T-helper 2 cell treated with Interferon-gamma antibody and Interleukin-4, amounts not matched to agents 5 μg/mL and 100 μg/mL, for 36 hours (primary cell): ENCODE results near the gene SVOPL.
"Not testable (repeated sequence)": the region's sequence is repeated elsewhere in the genome, so short reads cannot be mapped to it uniquely, and the experiment has no call there.

Experiments
- DNase-seq: peaks from one replicate; pipeline ENCODE4 v3.0.0; 2021; ENCODE audit warnings: low spot score
- H3K27ac Mint-ChIP-seq: one replicate; pipeline ENCODE4 v1.8.0; 2021; ENCODE audit warnings: mild to moderate bottlenecking, mixed read lengths
- H3K27me3 Mint-ChIP-seq: one replicate; pipeline ENCODE4 v1.8.0; 2021; ENCODE audit warnings: low read depth, mixed read lengths
- H3K36me3 Mint-ChIP-seq: one replicate; pipeline ENCODE4 v1.8.0; 2021; ENCODE audit warnings: low read depth, mixed read lengths
- H3K4me1 Mint-ChIP-seq: one replicate; pipeline ENCODE4 v1.8.0; 2021; ENCODE audit warnings: low read depth, mixed read lengths
- H3K4me3 Mint-ChIP-seq: one replicate; pipeline ENCODE4 v1.8.0; 2022; ENCODE audit warnings: mild to moderate bottlenecking, moderate library complexity, mixed read lengths
- H3K9me3 Mint-ChIP-seq: one replicate; pipeline ENCODE4 v1.8.0; 2021; ENCODE audit warnings: mixed read lengths

SVOPL gene

GRCh38 chr7:138691178-138691577 lies 10.0 kb downstream of the SVOPL start:
- no peak overlapping the region for H3K4me3 Mint-ChIP-seq
- no peak overlapping the region for H3K27ac Mint-ChIP-seq
- peaks cover 8% of the 10 kb centered on the region for H3K27me3 Mint-ChIP-seq
- no peaks in the 10 kb centered on the region for H3K36me3 Mint-ChIP-seq
- H3K4me1 Mint-ChIP-seq, result no peaks in the 10 kb centered on the region
- DNase-seq, result no peak
- peaks cover 6% of the 10 kb centered on the region for H3K9me3 Mint-ChIP-seq

GRCh38 chr7:138690495-138690894 lies 10.7 kb downstream of the SVOPL start:
- Mint-ChIP-seq H3K36me3 (no peaks in the 10 kb centered on the region), H3K4me1 (no peaks in the 10 kb centered on the region), H3K4me3 (no peak overlapping the region), H3K27me3 (peaks cover 8% of the 10 kb centered on the region), H3K27ac (no peak overlapping the region), H3K9me3 (peaks cover 6% of the 10 kb centered on the region)
- no peak for DNase-seq

GRCh38 chr7:138688037-138688436 lies 13.1 kb downstream of the SVOPL start:
- not testable (repeated sequence) for H3K27me3 Mint-ChIP-seq, H3K27ac Mint-ChIP-seq, H3K4me3 Mint-ChIP-seq, DNase-seq, H3K9me3 Mint-ChIP-seq, H3K36me3 Mint-ChIP-seq, H3K4me1 Mint-ChIP-seq

- H3K36me3 Mint-ChIP-seq, result no peaks in the 10 kb centered on the region
- no peak overlapping the region for H3K27ac Mint-ChIP-seq
- H3K9me3 Mint-ChIP-seq, result peaks cover 6% of the 10 kb centered on the region
- H3K27me3 Mint-ChIP-seq, result peaks cover 6% of the 10 kb centered on the region
- no peak overlapping the region for H3K4me3 Mint-ChIP-seq
- no peak for DNase-seq
- H3K4me1 Mint-ChIP-seq, result peaks cover 3% of the 10 kb centered on the region
Observed at GRCh38 chr7:138684340-138684739, 16.8 kb downstream of the SVOPL start.

- H3K4me3 Mint-ChIP-seq, result no peak overlapping the region
- no peaks in the 10 kb centered on the region for H3K9me3 Mint-ChIP-seq
- no peak for DNase-seq
- no peak overlapping the region for H3K27ac Mint-ChIP-seq
- H3K36me3 Mint-ChIP-seq, result no peaks in the 10 kb centered on the region
- peaks cover 6% of the 10 kb centered on the region for H3K27me3 Mint-ChIP-seq
- peaks cover 3% of the 10 kb centered on the region for H3K4me1 Mint-ChIP-seq
Observed at GRCh38 chr7:138679793-138680192, 21.4 kb downstream of the SVOPL start.

- peaks cover 8% of the 10 kb centered on the region for H3K27me3 Mint-ChIP-seq
- DNase-seq, result no peak
- no peak overlapping the region for H3K4me3 Mint-ChIP-seq
- peaks cover 30% of the 10 kb centered on the region for H3K4me1 Mint-ChIP-seq
- no peak overlapping the region for H3K27ac Mint-ChIP-seq
- H3K9me3 Mint-ChIP-seq, result peaks cover 16% of the 10 kb centered on the region
- H3K36me3 Mint-ChIP-seq, result peaks cover 7% of the 10 kb centered on the region
Observed at GRCh38 chr7:138670594-138670993, 30.6 kb downstream of the SVOPL start.

GRCh38 chr7:138669364-138669763 lies 31.8 kb downstream of the SVOPL start:
- Mint-ChIP-seq H3K27ac (no peak overlapping the region), H3K36me3 (peaks cover 7% of the 10 kb centered on the region), H3K9me3 (peaks cover 16% of the 10 kb centered on the region), H3K4me3 (no peak overlapping the region), H3K4me1 (peaks cover 32% of the 10 kb centered on the region), H3K27me3 (peaks cover 16% of the 10 kb centered on the region)
- no peak for DNase-seq

- Mint-ChIP-seq H3K9me3 (peaks cover 16% of the 10 kb centered on the region), H3K4me1 (peaks cover 32% of the 10 kb centered on the region), H3K27me3 (peaks cover 20% of the 10 kb centered on the region), H3K36me3 (peaks cover 7% of the 10 kb centered on the region), H3K27ac (no peak overlapping the region), H3K4me3 (no peak overlapping the region)
- DNase-seq, result no peak
Observed at GRCh38 chr7:138668946-138669345, 32.2 kb downstream of the SVOPL start.

GRCh38 chr7:138668229-138668596 lies 32.9 kb downstream of the SVOPL start:
- Mint-ChIP-seq H3K36me3 (peaks cover 7% of the 10 kb centered on the region), H3K27ac (no peak overlapping the region), H3K27me3 (peaks cover 27% of the 10 kb centered on the region), H3K9me3 (peaks cover 16% of the 10 kb centered on the region), H3K4me1 (peaks cover 32% of the 10 kb centered on the region), H3K4me3 (no peak overlapping the region)
- DNase-seq, result no peak

GRCh38 chr7:138667535-138668228 lies 33.5 kb downstream of the SVOPL start:
- Mint-ChIP-seq H3K4me3 (no peak overlapping the region), H3K36me3 (peaks cover 7% of the 10 kb centered on the region), H3K27me3 (peaks cover 33% of the 10 kb centered on the region), H3K9me3 (peaks cover 16% of the 10 kb centered on the region), H3K4me1 (peaks cover 32% of the 10 kb centered on the region), H3K27ac (no peak overlapping the region)
- DNase-seq, result peak; percentile 30

- no peak overlapping the region for H3K4me3 Mint-ChIP-seq
- DNase-seq, result no peak
- H3K27ac Mint-ChIP-seq, result no peak overlapping the region
- peaks cover 44% of the 10 kb centered on the region for H3K27me3 Mint-ChIP-seq
- peaks cover 12% of the 10 kb centered on the region for H3K9me3 Mint-ChIP-seq
- peaks cover 32% of the 10 kb centered on the region for H3K4me1 Mint-ChIP-seq
- H3K36me3 Mint-ChIP-seq, result peaks cover 4% of the 10 kb centered on the region
Observed at GRCh38 chr7:138666385-138666784, 34.8 kb downstream of the SVOPL start.

GRCh38 chr7:138665669-138666140 lies 35.5 kb downstream of the SVOPL start:
- H3K4me1 Mint-ChIP-seq, result peaks cover 28% of the 10 kb centered on the region
- H3K36me3 Mint-ChIP-seq, result peaks cover 4% of the 10 kb centered on the region
- no peak for DNase-seq
- no peak overlapping the region for H3K4me3 Mint-ChIP-seq
- peaks cover 11% of the 10 kb centered on the region for H3K9me3 Mint-ChIP-seq
- peaks cover 47% of the 10 kb centered on the region for H3K27me3 Mint-ChIP-seq
- H3K27ac Mint-ChIP-seq, result no peak overlapping the region

GRCh38 chr7:138665249-138665648 lies 35.9 kb downstream of the SVOPL start:
- no peak for DNase-seq
- Mint-ChIP-seq H3K27me3 (peaks cover 50% of the 10 kb centered on the region), H3K9me3 (peaks cover 7% of the 10 kb centered on the region), H3K4me1 (peaks cover 23% of the 10 kb centered on the region), H3K4me3 (peak overlapping the region; percentile 51), H3K27ac (no peak overlapping the region), H3K36me3 (peaks cover 1% of the 10 kb centered on the region)

- DNase-seq, result no peak
- H3K36me3 Mint-ChIP-seq, result no peaks in the 10 kb centered on the region
- H3K4me3 Mint-ChIP-seq, result peak overlapping the region; percentile 72
- no peaks in the 10 kb centered on the region for H3K9me3 Mint-ChIP-seq
- peaks cover 13% of the 10 kb centered on the region for H3K4me1 Mint-ChIP-seq
- H3K27me3 Mint-ChIP-seq, result peaks cover 59% of the 10 kb centered on the region
- no peak overlapping the region for H3K27ac Mint-ChIP-seq
Observed at GRCh38 chr7:138663725-138664710, 37.1 kb downstream of the SVOPL start.
